GM12878 (cell line): ENCODE measurements around the gene NEDD8. TPM values are rescaled to one million over a fixed set of nuclear protein-coding genes. Genes with fewer than 3 reads are reported as not detected.

ENCODE experiments used
- ATAC-seq: fragments of 200-7000 bp; cut with Tn5 transposase; 3 replicates; pipeline ENCODE4 v1.9.1; 2020; ENCODE audit warnings: mild to moderate bottlenecking, moderate library complexity
- BruUV-seq: library from RNA; stranded (reverse); fragments of 400-500 nt; replicated peaks from 2 replicates; lab custom pipeline; 2021; lab: Mats Ljungman, UMichigan
- CTCF ChIA-PET: fragments of 300-600 bp; sonication (Branson Sonifier 250); formaldehyde crosslinking; extraction: SDS; loops from one replicate; lab custom pipeline; 2021; ENCODE audit warnings: inconsistent platforms; lab: Yijun Ruan, JAX
- POLR2A ChIA-PET: fragments of 350-600 bp; formaldehyde crosslinking; extraction: SDS; loops from one replicate; lab custom pipeline; 2021; ENCODE audit warnings: inconsistent platforms; lab: Charles Lee
- RAD21 ChIA-PET: fragments of 300-600 bp; sonication (Branson Sonifier 250); formaldehyde crosslinking; loops from one replicate; lab custom pipeline; 2023; ENCODE audit warnings: antibody characterized with exemption; ENCODE audit not compliant: unreplicated experiment; lab: Charles Lee
- SMC1A ChIA-PET: fragments of 300-600 bp; sonication (Branson Sonifier 250); formaldehyde crosslinking; loops from one replicate; lab custom pipeline; 2023; ENCODE audit not compliant: unreplicated experiment, uncharacterized antibody; lab: Charles Lee
- DNase-seq: peaks from one replicate; pipeline ENCODE4 v3.0.0-alpha.2; 2011; ENCODE audit warnings: low read depth, low spot score
- FAIRE-seq: peaks from 3 replicates; lab custom pipeline; 2011; peaks lifted over from hg19 to GRCh38; lab: Jason Lieb, UNC
- H2AFZ ChIP-seq: 2 replicates; pipeline ENCODE4 v1.6.0; 2011; ENCODE audit warnings: low read depth, low read length, control low read depth; ENCODE audit not compliant: control insufficient read depth
- H3K27ac ChIP-seq: 2 replicates; pipeline ENCODE4 v1.5.1; 2011; ENCODE audit warnings: control low read depth; ENCODE audit not compliant: control insufficient read depth, insufficient read depth
- H3K27me3 ChIP-seq, 2 experiments: replicated peaks in 1 of 2; 2 replicates each; pipeline versions ENCODE4 v1.6.0 to v1.6.1; 2011; ENCODE audit warnings: low read length in 1 of 2; ENCODE audit not compliant: control insufficient read depth in 2 of 2, insufficient read depth in 2 of 2
- H3K36me3 ChIP-seq, 2 experiments: 2 replicates each; pipeline ENCODE4 v1.5.1; 2011; ENCODE audit warnings: low read length in 1 of 2; ENCODE audit not compliant: control insufficient read depth in 2 of 2, insufficient read depth in 2 of 2
- H3K4me1 ChIP-seq: 2 replicates; pipeline ENCODE4 v1.6.1; 2011; ENCODE audit warnings: mild to moderate bottlenecking, low read length, moderate library complexity, mixed read lengths; ENCODE audit not compliant: control insufficient read depth, insufficient read depth
- H3K4me2 ChIP-seq: 2 replicates; pipeline ENCODE4 v1.6.0; 2011; ENCODE audit warnings: control low read depth; ENCODE audit not compliant: control insufficient read depth, insufficient read depth
- H3K4me3 ChIP-seq: fragments of 200-600 bp; sonication (generic); 2 replicates; pipeline ENCODE4 v1.5.1; 2016
- H3K79me2 ChIP-seq: 2 replicates; pipeline ENCODE4 v1.6.0; 2011; ENCODE audit warnings: low read length; ENCODE audit not compliant: control insufficient read depth, insufficient read depth
- H3K9ac ChIP-seq: 2 replicates; pipeline ENCODE4 v1.8.0; 2011; ENCODE audit warnings: low read length, control low read depth, mixed read lengths; ENCODE audit not compliant: control insufficient read depth, insufficient read depth
- H3K9me3 ChIP-seq: replicated peaks from 3 replicates; pipeline ENCODE4 v1.5.1; 2011; ENCODE audit warnings: mild to moderate bottlenecking, low read length; ENCODE audit not compliant: control insufficient read depth, insufficient read depth
- H4K20me1 ChIP-seq: 2 replicates; pipeline ENCODE4 v1.6.0; 2011; ENCODE audit not compliant: control insufficient read depth, insufficient read depth
- ASH2L ChIP-seq: fragments of 300-600, 200-600 bp; sonication (generic); IDR thresholded peaks from 2 replicates; pipeline ENCODE4 v1.6.1; 2017; ENCODE audit warnings: low read depth, mild to moderate bottlenecking, borderline replicate concordance
- CBX5 ChIP-seq: sonication (generic); IDR thresholded peaks from 2 replicates; pipeline ENCODE4 v1.6.1; 2016; ENCODE audit warnings: low read depth, moderate library complexity, mild to moderate bottlenecking, inconsistent platforms
- CEBPB ChIP-seq, 2 experiments: fragments of 150-350 bp in 1 of 2; IDR thresholded peaks; 2 replicates each; pipeline ENCODE4 v1.6.1; 2012 to 2014; ENCODE audit warnings: low read depth in 2 of 2, low read length in 2 of 2, borderline replicate concordance in 1 of 2, inconsistent platforms in 1 of 2
- ESRRA ChIP-seq: IDR thresholded peaks from 2 replicates; pipeline ENCODE4 v1.6.1; 2012; ENCODE audit warnings: mild to moderate bottlenecking, low read length, improper control_type of control experiment
- EZH2 ChIP-seq: IDR thresholded peaks from 2 replicates; pipeline ENCODE4 v1.6.1; 2012; ENCODE audit warnings: low read depth, mild to moderate bottlenecking, control low read depth, inconsistent platforms, low read length, borderline replicate concordance; ENCODE audit not compliant: control insufficient read depth
- JUNB ChIP-seq: IDR thresholded peaks from 2 replicates; pipeline ENCODE4 v1.6.1; 2016; ENCODE audit warnings: antibody characterized with exemption, mild to moderate bottlenecking
- KDM1A ChIP-seq: fragments of 200-600 bp; sonication (generic); IDR thresholded peaks from 2 replicates; pipeline ENCODE4 v1.6.1; 2016; ENCODE audit warnings: borderline replicate concordance
- KLF5 ChIP-seq: fragments of 450-650 bp; IDR thresholded peaks from 2 replicates; pipeline ENCODE4 v1.6.1; 2014; ENCODE audit warnings: mild to moderate bottlenecking; ENCODE audit not compliant: partially characterized antibody
- MEF2A ChIP-seq: IDR thresholded peaks from 2 replicates; pipeline ENCODE4 v1.6.1; 2011; ENCODE audit warnings: low read depth, mild to moderate bottlenecking, low read length, moderate library complexity; ENCODE audit not compliant: insufficient read depth
- MTA2 ChIP-seq: fragments of 450-650 bp; IDR thresholded peaks from 2 replicates; pipeline ENCODE4 v1.6.1; 2016; ENCODE audit warnings: low read depth, mild to moderate bottlenecking, moderate library complexity
- MXI1 ChIP-seq: fragments of 150-350 bp; IDR thresholded peaks from 2 replicates; pipeline ENCODE4 v1.6.1; 2011; ENCODE audit warnings: low read depth, mild to moderate bottlenecking, inconsistent platforms, low read length, improper control_type of control experiment
- NFXL1 ChIP-seq: fragments of 450-650 bp; IDR thresholded peaks from 2 replicates; pipeline ENCODE4 v1.6.1; 2017; ENCODE audit warnings: antibody characterized with exemption, mild to moderate bottlenecking, borderline replicate concordance
- SREBF1 ChIP-seq: IDR thresholded peaks from 2 replicates; pipeline ENCODE4 v1.6.1; 2012; ENCODE audit warnings: mild to moderate bottlenecking, low read length
- YY1 ChIP-seq: IDR thresholded peaks from 2 replicates; pipeline ENCODE4 v1.6.1; 2011; ENCODE audit warnings: low read depth, mild to moderate bottlenecking, low read length
- WGBS: methylation state at CpG from one replicate; pipeline ENCODE4 v1.1.6; 2016; ENCODE audit warnings: low lambda C conversion rate; ENCODE audit not compliant: insufficient replicate concordance, insufficient coverage; ENCODE audit errors: missing lambda C conversion rate; 5-methylcytosine and 5-hydroxymethylcytosine counted together
- in situ Hi-C: fragments of 300-500 bp; cut with MboI; formaldehyde crosslinking; loops from 9 replicates; pipeline ENCODE4 v1.14.3; 2018; ENCODE audit warnings: mixed read lengths
- intact Hi-C: fragments of 100-400 bp; cut with micrococcal nuclease; formaldehyde crosslinking; loops from one replicate; pipeline ENCODE4 v1.14.2; 2022; ENCODE audit not compliant: unreplicated experiment
- polyA plus RNA-seq, 11 experiments: library from polyadenylated mRNA; depleted of rRNA in 4 of 11; unstranded in 6 of 11; stranded (reverse) in 5 of 11; fragments of >200 nt; fragmentation: Nextera tagmentation in 4 of 11; fragmentation: Illumina TruSeq in 1 of 11; extraction: Ambion mirVana in 4 of 11; extraction: Trizol in 1 of 11; gene quantifications; 1 replicate in 1 of 11; 2 replicates in 10 of 11; pipeline versions ENCODE4 v1.2.1 to v1.2.3, GENCODE V29; 2011 to 2016; ENCODE audit warnings: inconsistent platforms in 2 of 11, missing spikeins in 2 of 11, low read depth in 1 of 11
- total RNA-seq, 4 experiments: library from RNA; depleted of rRNA in 3 of 4; stranded (reverse); fragments of >200 nt in 3 of 4; fragmentation: Illumina TruSeq in 1 of 4; extraction: Trizol in 1 of 4; gene quantifications; 2 replicates each; pipeline versions ENCODE4 v1.2.1 to v1.2.3, GENCODE V29; 2013 to 2021
- TF ChIP-seq, protein P1 (sequence below): IDR thresholded peaks from 2 replicates; pipeline ENCODE4 v1.6.1; 2012; ENCODE audit warnings: low read depth, low read length, improper control_type of control experiment
- TF ChIP-seq, protein P2 (sequence below): IDR thresholded peaks from 2 replicates; pipeline ENCODE4 v1.6.1; 2011; ENCODE audit warnings: low read depth, mild to moderate bottlenecking, low read length, moderate library complexity, borderline replicate concordance; ENCODE audit errors: extremely low read depth
- TF ChIP-seq, protein P3 (sequence below): fragments of 450-650 bp; formaldehyde crosslinking; IDR thresholded peaks from 2 replicates; pipeline ENCODE4 v1.4.0; 2020; ENCODE audit warnings: mild to moderate bottlenecking, moderate library complexity

NEDD8 gene
- total and polyA plus RNA-seq, 10 of the 15 experiments (the other 5 are each of a cell fraction or from before 2014, with no cell fraction given), result 164 to 991 (median 300) TPM

DNA sequence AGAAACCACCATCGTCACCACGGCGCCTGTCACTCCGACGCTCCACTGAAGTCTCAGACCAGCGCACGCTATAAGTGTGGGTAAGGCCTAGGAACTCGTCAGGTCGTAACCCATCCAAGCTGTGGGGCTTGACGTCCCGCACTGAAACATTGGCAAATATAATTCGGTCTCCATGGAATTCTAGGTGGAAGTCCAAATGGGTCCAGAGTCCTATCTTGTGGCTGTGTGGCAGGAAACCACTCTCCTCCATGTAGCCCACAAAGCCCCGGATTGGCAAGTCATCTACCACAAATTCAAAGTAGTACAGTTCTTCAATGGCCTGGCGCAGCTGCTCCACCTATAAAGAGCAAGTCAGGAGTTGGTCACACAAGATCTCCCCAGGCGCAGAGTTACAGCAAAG, 39.2 kb downstream of the NEDD8 start (continued):
- TF ChIP-seq, protein P1, sequence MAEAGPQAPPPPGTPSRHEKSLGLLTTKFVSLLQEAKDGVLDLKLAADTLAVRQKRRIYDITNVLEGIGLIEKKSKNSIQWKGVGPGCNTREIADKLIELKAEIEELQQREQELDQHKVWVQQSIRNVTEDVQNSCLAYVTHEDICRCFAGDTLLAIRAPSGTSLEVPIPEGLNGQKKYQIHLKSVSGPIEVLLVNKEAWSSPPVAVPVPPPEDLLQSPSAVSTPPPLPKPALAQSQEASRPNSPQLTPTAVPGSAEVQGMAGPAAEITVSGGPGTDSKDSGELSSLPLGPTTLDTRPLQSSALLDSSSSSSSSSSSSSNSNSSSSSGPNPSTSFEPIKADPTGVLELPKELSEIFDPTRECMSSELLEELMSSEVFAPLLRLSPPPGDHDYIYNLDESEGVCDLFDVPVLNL, result no peak
- TF ChIP-seq KDM1A, result no peak
- TF ChIP-seq ESRRA, result no peak
- no peak for TF ChIP-seq MEF2A
- no peak for TF ChIP-seq ASH2L
- TF ChIP-seq EZH2, result no peak

DNA sequence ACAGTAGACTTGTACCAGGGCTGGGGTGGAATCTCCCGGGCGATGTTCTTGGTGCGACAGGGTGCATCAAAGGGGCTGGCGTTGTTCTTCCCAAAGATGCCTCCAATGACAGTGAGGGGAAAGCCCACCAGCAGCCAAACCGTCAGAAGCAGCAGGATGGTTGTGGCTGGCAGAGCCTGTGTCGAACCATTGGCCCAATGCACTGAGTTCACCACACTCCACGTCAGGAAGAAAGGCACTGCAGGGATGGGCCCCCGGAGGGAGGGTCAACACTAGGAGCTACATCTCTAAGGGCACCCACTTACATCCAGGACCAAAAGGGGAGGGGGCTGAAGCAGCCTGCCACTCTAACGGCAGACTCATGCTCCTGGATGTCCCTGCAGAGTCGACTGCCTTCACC, 41.8 kb downstream of the NEDD8 start:
- Histone ChIP-seq H3K27ac (no peak overlapping the region), H3K9ac (no peak overlapping the region), H4K20me1 (no peaks in the 10 kb centered on the region), H3K36me3 (peaks cover 2 to 17% of the 10 kb centered on the region in 2 experiments), H3K4me2 (no peak overlapping the region), H3K4me3 (no peak overlapping the region), H3K9me3 (no peaks in the 10 kb centered on the region), H2AFZ (no peak overlapping the region), H3K27me3 (no peaks in the 10 kb centered on the region), H3K4me1 (peaks cover 9% of the 10 kb centered on the region), H3K79me2 (peaks cover 37% of the 10 kb centered on the region)
- DNase-seq, result no peak
- TF ChIP-seq KLF5, result no peak
- no peak for TF ChIP-seq MXI1
- TF ChIP-seq, protein P2, sequence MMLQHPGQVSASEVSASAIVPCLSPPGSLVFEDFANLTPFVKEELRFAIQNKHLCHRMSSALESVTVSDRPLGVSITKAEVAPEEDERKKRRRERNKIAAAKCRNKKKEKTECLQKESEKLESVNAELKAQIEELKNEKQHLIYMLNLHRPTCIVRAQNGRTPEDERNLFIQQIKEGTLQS, result no peak
- no peak for TF ChIP-seq CBX5
- TF ChIP-seq JUNB, result no peak
- TF ChIP-seq SREBF1, result no peak
- no peak for TF ChIP-seq CEBPB (IDR thresholded peaks at IDR 0.05; ENCODE audit: borderline replicate concordance in 1 of 2, low read depth in 2 of 2, low read length in 2 of 2)
- TF ChIP-seq, protein P3, sequence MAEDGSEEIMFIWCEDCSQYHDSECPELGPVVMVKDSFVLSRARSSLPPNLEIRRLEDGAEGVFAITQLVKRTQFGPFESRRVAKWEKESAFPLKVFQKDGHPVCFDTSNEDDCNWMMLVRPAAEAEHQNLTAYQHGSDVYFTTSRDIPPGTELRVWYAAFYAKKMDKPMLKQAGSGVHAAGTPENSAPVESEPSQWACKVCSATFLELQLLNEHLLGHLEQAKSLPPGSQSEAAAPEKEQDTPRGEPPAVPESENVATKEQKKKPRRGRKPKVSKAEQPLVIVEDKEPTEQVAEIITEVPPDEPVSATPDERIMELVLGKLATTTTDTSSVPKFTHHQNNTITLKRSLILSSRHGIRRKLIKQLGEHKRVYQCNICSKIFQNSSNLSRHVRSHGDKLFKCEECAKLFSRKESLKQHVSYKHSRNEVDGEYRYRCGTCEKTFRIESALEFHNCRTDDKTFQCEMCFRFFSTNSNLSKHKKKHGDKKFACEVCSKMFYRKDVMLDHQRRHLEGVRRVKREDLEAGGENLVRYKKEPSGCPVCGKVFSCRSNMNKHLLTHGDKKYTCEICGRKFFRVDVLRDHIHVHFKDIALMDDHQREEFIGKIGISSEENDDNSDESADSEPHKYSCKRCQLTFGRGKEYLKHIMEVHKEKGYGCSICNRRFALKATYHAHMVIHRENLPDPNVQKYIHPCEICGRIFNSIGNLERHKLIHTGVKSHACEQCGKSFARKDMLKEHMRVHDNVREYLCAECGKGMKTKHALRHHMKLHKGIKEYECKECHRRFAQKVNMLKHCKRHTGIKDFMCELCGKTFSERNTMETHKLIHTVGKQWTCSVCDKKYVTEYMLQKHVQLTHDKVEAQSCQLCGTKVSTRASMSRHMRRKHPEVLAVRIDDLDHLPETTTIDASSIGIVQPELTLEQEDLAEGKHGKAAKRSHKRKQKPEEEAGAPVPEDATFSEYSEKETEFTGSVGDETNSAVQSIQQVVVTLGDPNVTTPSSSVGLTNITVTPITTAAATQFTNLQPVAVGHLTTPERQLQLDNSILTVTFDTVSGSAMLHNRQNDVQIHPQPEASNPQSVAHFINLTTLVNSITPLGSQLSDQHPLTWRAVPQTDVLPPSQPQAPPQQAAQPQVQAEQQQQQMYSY (CRISPR knock-in tag), result no peak
- TF ChIP-seq NFXL1, result no peak
- no peak for TF ChIP-seq MTA2
- TF ChIP-seq YY1, result no peak
- ChIA-PET POLR2A (interaction anchor here (1.0 to 2.5 kb wide), 3 partner anchors 23 to 65 kb away, joined by 3 to 10 read pairs (median 3); partner anchors contain the start of genes CHMP4A, PSME2 and RNF31), RAD21 (no interaction called here), CTCF (interaction anchor here (1.2 to 2.2 kb wide), 2 partner anchors 52 to 106 kb away, joined by 3 to 7 read pairs; partner anchors contain the start of gene TINF2), SMC1A (no interaction called here)
- FAIRE-seq, result no peak
- 83% methylated on average over 10 of the region's 10 CpGs for WGBS
- intact Hi-C loops (no loop called here), in situ Hi-C loops (no loop called here)
- no TSS peak for BruUV-seq
- ATAC-seq, result no peak
